HEK293 (cell line): ENCODE measurements around the gene CPT1A.

Experiments used
- CTCF ChIA-PET: fragments of 350-600 bp; formaldehyde crosslinking; extraction: SDS; loops from one replicate; lab custom pipeline; 2021; ENCODE audit warnings: antibody characterized with exemption; lab: Yijun Ruan, JAX
- POLR2A ChIA-PET: fragments of 300-600 bp; formaldehyde crosslinking; extraction: SDS; loops from one replicate; lab custom pipeline; 2020; ENCODE audit warnings: antibody characterized with exemption, inconsistent platforms; lab: Yijun Ruan, JAX
- H3K27ac ChIP-seq: fragments of 200-500 bp; sonication (Bioruptor generic); 2 replicates; pipeline ENCODE4 v1.5.1; 2014; ENCODE audit warnings: low read depth, low read length, control low read depth, inconsistent platforms; ENCODE audit errors: extremely low read depth
- H3K36me3 ChIP-seq, 2 experiments: fragments of 200-500 bp in 1 of 2; sonication (Bioruptor generic) in 1 of 2; 1 replicate in 1 of 2; 2 replicates in 1 of 2; pipeline ENCODE4 v1.5.1; 2014 to 2017; ENCODE audit warnings: inconsistent platforms in 2 of 2, low read length in 2 of 2; ENCODE audit not compliant: control insufficient read depth in 2 of 2, insufficient read depth in 1 of 2
- H3K4me1 ChIP-seq: fragments of 200-500 bp; sonication (Bioruptor generic); 2 replicates; pipeline ENCODE4 v1.5.1; 2014; ENCODE audit warnings: mild to moderate bottlenecking, low read length, inconsistent platforms; ENCODE audit not compliant: control insufficient read depth, insufficient read depth
- H3K4me3 ChIP-seq: 2 replicates; pipeline ENCODE4 v1.5.1; 2011; ENCODE audit warnings: low read depth, mild to moderate bottlenecking, control low read depth, low read length, moderate library complexity
- H3K9me3 ChIP-seq: fragments of 200-500 bp; sonication (Bioruptor generic); 2 replicates; pipeline ENCODE4 v1.5.1; 2014; ENCODE audit warnings: low read depth, low read length, inconsistent platforms; ENCODE audit not compliant: control insufficient read depth, insufficient read depth
- HOXC10 ChIP-seq: sonication (generic); formaldehyde crosslinking; IDR thresholded peaks from 2 replicates; pipeline ENCODE4 v1.8.1; 2023; ENCODE audit warnings: mild to moderate bottlenecking, missing genetic modification reagents
- MYNN ChIP-seq: fragments of 450-650 bp; formaldehyde crosslinking; IDR thresholded peaks from 2 replicates; pipeline ENCODE4 v1.5.1; 2016; ENCODE audit warnings: missing biosample characterization, missing genetic modification characterization, borderline replicate concordance
- PBX3 ChIP-seq: sonication (generic); formaldehyde crosslinking; IDR thresholded peaks from 2 replicates; pipeline ENCODE4 v1.8.1; 2022; ENCODE audit warnings: mild to moderate bottlenecking, moderate library complexity, missing genetic modification reagents
- PRDM1 ChIP-seq: fragments of 450-650 bp; formaldehyde crosslinking; IDR thresholded peaks from 2 replicates; pipeline ENCODE4; 2016; ENCODE audit warnings: missing biosample characterization, missing genetic modification characterization
- PRDM2 ChIP-seq: fragments of 450-650 bp; formaldehyde crosslinking; IDR thresholded peaks from 2 replicates; pipeline ENCODE4 v1.5.1; 2016; ENCODE audit warnings: missing biosample characterization, missing genetic modification characterization, borderline replicate concordance
- PRDM6 ChIP-seq: fragments of 450-650 bp; formaldehyde crosslinking; IDR thresholded peaks from 2 replicates; pipeline ENCODE4 v1.5.1; 2017; ENCODE audit warnings: missing biosample characterization, missing genetic modification characterization
- RBAK ChIP-seq: fragments of 450-650 bp; formaldehyde crosslinking; IDR thresholded peaks from 2 replicates; pipeline ENCODE4 v1.5.1; 2016; ENCODE audit warnings: missing biosample characterization, missing genetic modification characterization
- ZBTB44 ChIP-seq: fragments of 450-650 bp; IDR thresholded peaks from 2 replicates; pipeline ENCODE4 v1.5.1; 2018; ENCODE audit warnings: missing biosample characterization, mild to moderate bottlenecking, missing genetic modification characterization
- ZNF239 ChIP-seq: fragments of 450-650 bp; formaldehyde crosslinking; IDR thresholded peaks from 2 replicates; pipeline ENCODE4 v1.5.1; 2016; ENCODE audit warnings: missing biosample characterization, missing genetic modification characterization
- ZNF26 ChIP-seq: fragments of 450-650 bp; formaldehyde crosslinking; IDR thresholded peaks from 2 replicates; pipeline ENCODE4 v1.5.1; 2016; ENCODE audit warnings: missing biosample characterization, missing genetic modification characterization
- ZNF292 ChIP-seq: fragments of 450-650 bp; formaldehyde crosslinking; IDR thresholded peaks from 2 replicates; pipeline ENCODE4 v1.5.1; 2016; ENCODE audit warnings: low read depth, missing biosample characterization, missing genetic modification characterization, borderline replicate concordance
- ZNF37A ChIP-seq: fragments of 450-650 bp; IDR thresholded peaks from 2 replicates; pipeline ENCODE4 v1.5.1; 2018; ENCODE audit warnings: missing biosample characterization, missing genetic modification characterization
- ZNF394 ChIP-seq: fragments of 450-650 bp; formaldehyde crosslinking; IDR thresholded peaks from 2 replicates; pipeline ENCODE4 v1.5.1; 2016; ENCODE audit warnings: missing biosample characterization, missing genetic modification characterization, mild to moderate bottlenecking, moderate library complexity, borderline replicate concordance
- ZNF518A ChIP-seq: fragments of 450-650 bp; formaldehyde crosslinking; conservative IDR thresholded peaks from 2 replicates; pipeline ENCODE4 v1.5.1; 2016; ENCODE audit warnings: low read depth, missing biosample characterization, missing genetic modification characterization
- ZNF558 ChIP-seq: fragments of 450-650 bp; formaldehyde crosslinking; IDR thresholded peaks from 2 replicates; pipeline ENCODE4 v1.5.1; 2016; ENCODE audit warnings: missing biosample characterization, missing genetic modification characterization
- ZSCAN23 ChIP-seq: fragments of 450-650 bp; formaldehyde crosslinking; IDR thresholded peaks from 2 replicates; pipeline ENCODE4 v1.5.1; 2016; ENCODE audit warnings: missing biosample characterization, missing genetic modification characterization

Gene CPT1A

GRCh38 chr11:68829581-68829980, 12.1 kb downstream of the CPT1A start (continued):
- TF ChIP-seq ZNF292 (no peak), ZNF26 (no peak), ZSCAN23 (tag by site-specific recombination) (no peak), RBAK (no peak), ZNF558 (no peak), PRDM1 (tag by site-specific recombination) (no peak), PRDM2 (tag by site-specific recombination) (no peak)

- ChIA-PET CTCF (no interaction called here), POLR2A (no interaction called here)
- Histone ChIP-seq H3K36me3 (no peaks in the 10 kb centered on the region), H3K9me3 (no peaks in the 10 kb centered on the region), H3K27ac (no peak overlapping the region), H3K4me3 (no peak overlapping the region), H3K4me1 (no peaks in the 10 kb centered on the region)
- TF ChIP-seq ZBTB44 (tag by site-specific recombination) (no peak), ZNF394 (tag by site-specific recombination) (no peak), HOXC10 (CRISPR knock-in tag) (no peak), MYNN (tag by site-specific recombination) (no peak), ZNF518A (no peak), PRDM6 (tag by site-specific recombination) (no peak), PBX3 (no peak), ZNF37A (tag by site-specific recombination) (no peak), ZNF239 (tag by site-specific recombination) (no peak)
Measured at GRCh38 chr11:68828957-68829356, 12.8 kb downstream of the CPT1A start.
